GM19468 (cell line): ENCODE results near the gene RRBP1.

Experiments
- ATAC-seq: cut with Tn5 transposase; IDR thresholded peaks from one replicate; pipeline ENCODE4 v1.9.1; 2021; ENCODE audit warnings: mild to moderate bottlenecking, moderate library complexity, moderate number of reproducible peaks; ENCODE audit not compliant: unreplicated experiment; ENCODE audit errors: extremely low read depth

Gene RRBP1

GRCh38 chr20:17626217-17627007 lies 55.6 kb downstream of the RRBP1 start:
- ATAC-seq = no peak

- ATAC-seq = no peak
These were observed 56.6 kb downstream of the RRBP1 start for GRCh38 chr20:17625246-17626051.

GRCh38 chr20:17624551-17625245 lies 57.3 kb downstream of the RRBP1 start:
- no peak for ATAC-seq

GRCh38 chr20:17624070-17624469 lies 58.0 kb downstream of the RRBP1 start:
- ATAC-seq = no peak

- no peak for ATAC-seq
These were observed 59.1 kb downstream of the RRBP1 start for GRCh38 chr20:17622851-17623508.

- no peak for ATAC-seq
These were observed 59.8 kb downstream of the RRBP1 start for GRCh38 chr20:17622086-17622850.

- ATAC-seq = no peak
These were observed 60.6 kb downstream of the RRBP1 start for GRCh38 chr20:17621229-17621968.

- ATAC-seq = no peak
These were observed 61.4 kb downstream of the RRBP1 start for GRCh38 chr20:17620371-17621228.

GRCh38 chr20:17619351-17620093 lies 62.5 kb downstream of the RRBP1 start:
- ATAC-seq = no peak

GRCh38 chr20:17618673-17619013 lies 63.4 kb downstream of the RRBP1 start:
- no peak for ATAC-seq

GRCh38 chr20:17617868-17618672 lies 64.0 kb downstream of the RRBP1 start:
- ATAC-seq = no peak

GRCh38 chr20:17617212-17617867 lies 64.7 kb downstream of the RRBP1 start:
- ATAC-seq = no peak

- ATAC-seq = no peak
These were observed 65.4 kb downstream of the RRBP1 start for GRCh38 chr20:17616480-17617211.

GRCh38 chr20:17615645-17616479 lies 66.2 kb downstream of the RRBP1 start:
- ATAC-seq = no peak
